Measurements from ENCODE around the gene TLK2.
"Not testable (repeated sequence)": the region's sequence is repeated elsewhere in the genome, so short reads cannot be mapped to it uniquely, and the experiment has no call there.

Gene TLK2

DNA sequence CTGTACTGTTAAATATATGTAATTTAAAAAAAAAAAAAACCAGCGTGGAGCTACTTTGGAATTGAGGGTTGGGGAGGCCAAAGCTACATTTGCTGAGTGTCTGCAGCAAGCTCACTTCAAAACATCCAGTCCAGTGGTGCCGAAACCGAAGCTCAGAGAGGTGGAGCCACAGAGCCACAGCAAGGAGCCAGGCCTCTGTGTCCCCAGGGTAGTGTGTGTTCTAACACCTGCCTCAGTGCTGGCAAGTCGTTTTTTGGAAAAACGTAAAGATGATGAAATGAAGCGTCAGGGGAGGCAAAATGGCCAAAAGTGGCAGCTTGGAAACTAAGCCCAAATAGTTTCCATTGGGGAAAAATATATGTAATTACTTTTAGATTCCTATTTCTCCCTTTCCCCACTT, 112.7 kb downstream of the TLK2 start:
- Mint-ChIP-seq H3K4me3 (no peak overlapping the region), H3K27me3 (no peaks in the 10 kb centered on the region), H3K4me1 (no peaks in the 10 kb centered on the region), H3K9me3 (peaks cover 0 to 2% of the 10 kb centered on the region in 2 donors), H3K27ac (no peak overlapping the region), H3K36me3 (peaks cover 23 to 28% of the 10 kb centered on the region in 2 donors)
- ATAC-seq (replicated peaks) = no peak
- no peak for DNase-seq

- H3K9me3 Mint-ChIP-seq = not testable (repeated sequence)
Measured at GRCh38 chr17:62591822-62592221, 113.2 kb downstream of the TLK2 start.

DNA sequence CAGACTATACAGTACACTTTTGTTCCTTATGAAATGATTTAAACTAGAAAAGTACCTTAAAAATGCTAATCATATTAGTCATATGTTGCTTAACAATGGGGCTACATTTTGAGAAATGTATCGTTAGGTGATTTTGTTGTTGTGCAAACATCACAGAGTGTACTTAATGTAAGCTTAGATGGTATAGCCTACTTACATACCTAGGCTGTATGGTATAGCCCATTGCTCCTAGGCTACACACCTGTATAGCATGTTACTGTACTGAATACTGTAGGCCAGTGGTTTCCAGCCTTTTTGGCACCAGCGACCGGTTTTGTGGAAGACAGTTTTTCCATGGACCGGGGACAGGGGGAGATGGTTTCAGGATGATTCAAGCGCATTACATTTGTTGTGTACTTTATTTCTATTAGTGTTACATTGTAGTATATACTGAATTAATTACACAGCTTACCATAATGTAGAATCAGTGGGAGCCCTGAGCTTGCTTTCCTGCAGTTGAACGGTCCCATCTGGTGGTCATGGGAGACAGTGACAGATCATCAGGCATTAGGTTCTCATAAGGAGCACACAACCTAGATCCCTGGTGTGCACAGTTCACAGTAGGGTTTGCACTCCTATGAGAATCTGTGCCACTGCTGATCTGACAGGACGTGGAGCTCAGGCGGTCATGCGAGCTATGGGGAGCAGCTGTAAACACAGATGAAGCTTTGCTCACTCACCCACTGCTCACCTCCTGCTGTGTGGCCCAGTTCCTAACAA, 113.9 kb downstream of the TLK2 start:
- Mint-ChIP-seq H3K4me3 (no peak overlapping the region), H3K27ac (no peak overlapping the region), H3K4me1 (no peaks in the 10 kb centered on the region), H3K27me3 (no peaks in the 10 kb centered on the region), H3K36me3 (peaks cover 31 to 36% of the 10 kb centered on the region in 2 donors), H3K9me3 (peaks cover 0 to 2% of the 10 kb centered on the region in 2 donors)
- ATAC-seq (replicated peaks) (no peak), DNase-seq (no peak)

More at GRCh38 chr17:62591822-62592221, 113.2 kb downstream of the TLK2 start:
- peaks cover 27 to 32% of the 10 kb centered on the region in 2 donors for H3K36me3 Mint-ChIP-seq
- not testable (repeated sequence) for DNase-seq; ATAC-seq (replicated peaks); H3K27ac Mint-ChIP-seq; H3K27me3 Mint-ChIP-seq; H3K4me1 Mint-ChIP-seq; H3K4me3 Mint-ChIP-seq

- Mint-ChIP-seq H3K4me1 (no peaks in the 10 kb centered on the region), H3K27ac (no peak overlapping the region), H3K36me3 (peaks cover 36 to 45% of the 10 kb centered on the region in 2 donors), H3K9me3 (peaks cover 0 to 2% of the 10 kb centered on the region in 2 donors), H3K4me3 (no peak overlapping the region), H3K27me3 (no peaks in the 10 kb centered on the region)
- ATAC-seq (replicated peaks) = no peak
- DNase-seq = no peak
Measured at GRCh38 chr17:62595484-62595883, 116.9 kb downstream of the TLK2 start.

DNA sequence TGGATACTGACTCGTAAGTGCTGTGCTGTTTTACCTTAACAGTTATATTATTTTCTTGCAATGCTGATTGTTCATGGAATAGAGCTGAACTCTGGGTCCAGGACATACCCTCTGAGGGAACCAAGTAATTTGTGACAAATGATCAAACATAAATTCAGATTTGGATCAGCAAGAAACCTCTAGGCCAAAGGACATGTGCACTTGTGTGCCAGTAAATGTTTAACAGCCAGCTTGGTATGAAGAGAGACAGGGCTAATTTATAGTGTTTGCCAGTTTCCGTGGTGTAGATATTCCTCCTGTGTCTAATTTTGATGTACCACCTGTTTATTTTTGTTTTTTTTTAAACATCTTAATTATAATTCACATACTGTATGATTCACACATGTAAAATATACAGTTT, 118.0 kb downstream of the TLK2 start:
- ATAC-seq (replicated peaks) = no peak
- Mint-ChIP-seq H3K27ac (no peak overlapping the region), H3K36me3 (peaks cover 32 to 48% of the 10 kb centered on the region in 2 donors), H3K4me3 (no peak overlapping the region), H3K9me3 (peaks cover 0 to 2% of the 10 kb centered on the region in 2 donors), H3K27me3 (no peaks in the 10 kb centered on the region), H3K4me1 (no peaks in the 10 kb centered on the region)
- no peak for DNase-seq

GRCh38 chr17:62597150-62597549, 118.5 kb downstream of the TLK2 start:
- Mint-ChIP-seq H3K4me1 (no peaks in the 10 kb centered on the region), H3K27ac (no peak overlapping the region), H3K27me3 (no peaks in the 10 kb centered on the region), H3K9me3 (peaks cover 0 to 2% of the 10 kb centered on the region in 2 donors), H3K36me3 (peaks cover 32 to 51% of the 10 kb centered on the region in 2 donors), H3K4me3 (no peak overlapping the region)
- DNase-seq (no peak), ATAC-seq (replicated peaks) (no peak)

DNA sequence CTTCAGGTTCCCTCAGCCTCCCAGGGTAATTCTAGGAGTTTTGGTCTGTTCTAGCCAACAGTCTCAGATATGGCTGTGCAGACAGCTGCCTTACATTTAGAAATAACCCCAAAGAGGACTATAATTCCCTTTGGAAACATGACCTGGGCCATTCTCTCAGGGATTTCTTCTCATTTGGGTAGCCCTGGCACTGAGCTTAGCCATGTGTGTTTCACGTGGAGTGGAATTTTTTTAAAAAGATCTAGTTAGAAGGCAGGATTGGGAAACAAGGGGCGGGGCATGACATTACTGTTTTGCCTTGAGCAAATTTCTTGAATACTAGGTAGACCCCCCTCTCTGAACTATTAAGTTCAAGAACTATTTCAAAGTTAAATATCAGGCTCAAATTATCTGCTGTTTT, 119.3 kb downstream of the TLK2 start:
- no peaks in the 10 kb centered on the region for H3K4me1 Mint-ChIP-seq
- H3K36me3 Mint-ChIP-seq = peaks cover 37 to 58% of the 10 kb centered on the region in 2 donors
- DNase-seq (no peak), ATAC-seq (replicated peaks) (no peak)
- no peaks in the 10 kb centered on the region for H3K27me3 Mint-ChIP-seq
- H3K9me3 Mint-ChIP-seq = peaks cover 0 to 2% of the 10 kb centered on the region in 2 donors
- H3K27ac Mint-ChIP-seq = no peak overlapping the region
- H3K4me3 Mint-ChIP-seq = no peak overlapping the region

GRCh38 chr17:62599964-62600657, 121.5 kb downstream of the TLK2 start:
- DNase-seq = no peak
- peaks cover 0 to 2% of the 10 kb centered on the region in 2 donors for H3K9me3 Mint-ChIP-seq
- H3K4me3 Mint-ChIP-seq = no peak overlapping the region
- H3K36me3 Mint-ChIP-seq = peaks cover 37 to 57% of the 10 kb centered on the region in 2 donors
- ATAC-seq (replicated peaks) = no peak
- no peaks in the 10 kb centered on the region for H3K4me1 Mint-ChIP-seq
- no peak overlapping the region for H3K27ac Mint-ChIP-seq
- no peaks in the 10 kb centered on the region for H3K27me3 Mint-ChIP-seq

DNA sequence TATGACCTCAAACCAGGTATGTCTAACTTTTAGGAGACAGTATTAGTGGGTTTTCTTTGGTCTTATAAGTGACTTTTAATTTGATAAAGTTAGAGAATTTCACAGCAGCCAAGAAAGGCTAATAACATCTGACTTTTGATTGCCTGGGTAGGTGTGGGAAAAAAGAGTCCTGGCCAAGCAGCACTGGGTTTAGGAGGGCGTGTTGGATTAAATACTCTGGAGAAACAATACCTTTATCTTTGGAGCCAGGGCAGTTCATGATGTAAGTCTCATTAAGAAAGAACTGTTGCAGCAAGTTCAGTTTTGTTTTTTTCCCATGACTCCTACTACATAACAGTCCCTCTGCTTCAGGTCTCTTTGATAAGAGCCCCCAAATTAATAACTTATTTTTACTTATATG, 122.2 kb downstream of the TLK2 start:
- H3K9me3 Mint-ChIP-seq = peaks cover 0 to 2% of the 10 kb centered on the region in 2 donors
- no peak overlapping the region for H3K4me3 Mint-ChIP-seq
- H3K4me1 Mint-ChIP-seq = no peaks in the 10 kb centered on the region
- H3K27me3 Mint-ChIP-seq = no peaks in the 10 kb centered on the region
- H3K36me3 Mint-ChIP-seq = peaks cover 35 to 57% of the 10 kb centered on the region in 2 donors
- ATAC-seq (replicated peaks) (no peak), DNase-seq (no peak)
- no peak overlapping the region for H3K27ac Mint-ChIP-seq

- DNase-seq = no peak
- no peak for ATAC-seq (replicated peaks)
- Mint-ChIP-seq H3K27me3 (no peaks in the 10 kb centered on the region), H3K9me3 (no peaks in the 10 kb centered on the region), H3K36me3 (peaks cover 31 to 55% of the 10 kb centered on the region in 2 donors), H3K27ac (no peak overlapping the region), H3K4me1 (no peaks in the 10 kb centered on the region), H3K4me3 (no peak overlapping the region)
Measured at GRCh38 chr17:62601471-62601870, 122.8 kb downstream of the TLK2 start.

DNA sequence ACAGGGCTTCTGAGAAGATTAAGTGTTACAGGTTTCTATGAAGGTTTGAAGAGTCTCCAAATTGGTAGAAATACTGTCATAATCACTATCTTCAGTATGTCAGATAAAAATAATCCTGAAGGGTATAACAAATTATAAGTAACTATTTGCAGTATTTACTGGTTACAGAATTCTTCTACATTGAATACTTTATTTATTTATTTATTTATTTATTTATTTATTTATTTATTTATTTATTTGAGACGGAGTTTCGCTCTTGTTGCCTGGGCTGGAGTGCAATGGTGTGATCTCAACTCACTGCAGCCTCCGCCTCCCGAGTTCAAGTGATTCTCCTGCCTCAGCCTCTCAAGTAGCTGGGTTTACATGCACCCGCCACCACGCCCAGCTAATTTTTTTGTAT, 125.2 kb downstream of the TLK2 start:
- not testable (repeated sequence) for H3K9me3 Mint-ChIP-seq; ATAC-seq (replicated peaks); DNase-seq; H3K4me3 Mint-ChIP-seq; H3K27me3 Mint-ChIP-seq; H3K4me1 Mint-ChIP-seq; H3K27ac Mint-ChIP-seq
- peaks cover 28 to 58% of the 10 kb centered on the region in 2 donors for H3K36me3 Mint-ChIP-seq

DNA sequence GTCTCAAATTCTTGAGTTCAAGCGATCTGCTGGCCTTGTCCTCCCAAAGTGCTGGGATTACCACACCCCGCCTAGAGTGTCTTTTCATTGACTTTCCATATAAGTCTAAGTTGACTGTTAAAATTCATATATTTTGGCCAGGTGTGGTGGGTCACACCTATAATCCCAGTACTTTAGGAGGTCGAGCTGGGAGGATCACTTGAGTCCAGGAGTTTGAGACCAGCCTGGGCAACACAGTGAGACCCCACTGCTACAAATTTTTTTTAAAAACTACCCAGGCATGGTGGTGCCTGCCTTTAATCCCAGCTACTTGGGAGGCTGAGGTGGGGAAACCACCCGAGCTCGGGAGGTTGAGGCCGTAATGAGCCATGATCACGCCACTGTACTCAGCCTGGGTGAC, 127.0 kb downstream of the TLK2 start:
- no peak for DNase-seq
- Mint-ChIP-seq H3K4me1 (peaks cover 0 to 5% of the 10 kb centered on the region in 2 donors), H3K4me3 (no peak overlapping the region), H3K27ac (no peak overlapping the region), H3K27me3 (no peaks in the 10 kb centered on the region), H3K9me3 (no peaks in the 10 kb centered on the region), H3K36me3 (peaks cover 27 to 59% of the 10 kb centered on the region in 2 donors)
- ATAC-seq (replicated peaks) = no peak

- no peaks in the 10 kb centered on the region for H3K9me3 Mint-ChIP-seq
- H3K27ac Mint-ChIP-seq = no peak overlapping the region
- peaks cover 37 to 57% of the 10 kb centered on the region in 2 donors for H3K36me3 Mint-ChIP-seq
- H3K4me3 Mint-ChIP-seq = no peak overlapping the region
- H3K27me3 Mint-ChIP-seq = no peaks in the 10 kb centered on the region
- DNase-seq = no peak
- peaks cover 0 to 5% of the 10 kb centered on the region in 2 donors for H3K4me1 Mint-ChIP-seq
- ATAC-seq (replicated peaks) = peak; percentile 50 to 64
Measured at GRCh38 chr17:62611292-62611691, 132.7 kb downstream of the TLK2 start.

DNA sequence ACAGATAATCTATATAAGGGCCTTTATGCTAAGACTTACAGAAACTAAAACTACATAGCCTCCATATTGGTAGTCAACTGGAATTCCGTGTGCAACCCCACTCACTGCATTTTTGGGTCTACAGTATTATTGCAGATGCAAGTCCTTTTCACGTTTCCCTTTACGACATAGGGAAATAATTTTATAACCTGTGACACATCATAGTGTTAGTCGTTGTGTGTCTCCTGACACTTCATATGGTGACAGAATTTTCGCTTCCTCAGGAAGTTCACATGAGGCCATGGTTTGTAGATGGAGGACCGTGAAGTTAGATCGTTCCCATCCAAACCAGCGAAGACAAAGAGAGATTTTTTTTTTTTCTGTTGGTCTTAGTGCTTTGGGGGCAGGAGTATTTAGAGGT, 133.1 kb downstream of the TLK2 start:
- peak in 1 of 2 donors; percentile 23 for ATAC-seq (replicated peaks)
- no peak for DNase-seq
- no peak overlapping the region for H3K4me3 Mint-ChIP-seq
- H3K4me1 Mint-ChIP-seq = peaks cover 0 to 5% of the 10 kb centered on the region in 2 donors
- H3K27me3 Mint-ChIP-seq = no peaks in the 10 kb centered on the region
- H3K9me3 Mint-ChIP-seq = no peaks in the 10 kb centered on the region
- H3K36me3 Mint-ChIP-seq = peaks cover 36 to 56% of the 10 kb centered on the region in 2 donors
- H3K27ac Mint-ChIP-seq = no peak overlapping the region

- H3K27me3 Mint-ChIP-seq; ATAC-seq (replicated peaks); DNase-seq; H3K9me3 Mint-ChIP-seq; H3K4me3 Mint-ChIP-seq; H3K4me1 Mint-ChIP-seq: not testable (repeated sequence)
- H3K27ac Mint-ChIP-seq = peak overlapping the region; percentile 42
- peaks cover 31 to 55% of the 10 kb centered on the region in 2 donors for H3K36me3 Mint-ChIP-seq
Measured at GRCh38 chr17:62612289-62612688, 133.7 kb downstream of the TLK2 start.
